HG03025 (cell line): Measurements from ENCODE around the gene WWP2.
"Not testable (repeated sequence)": the region's sequence is repeated elsewhere in the genome, so short reads cannot be mapped to it uniquely, and the experiment has no call there.

Source experiments
- ATAC-seq: cut with Tn5 transposase; IDR thresholded peaks from one replicate; pipeline ENCODE4 v1.9.1; 2021; ENCODE audit warnings: mild to moderate bottlenecking, moderate library complexity; ENCODE audit not compliant: unreplicated experiment, low FRiP score

The WWP2 gene

GRCh38 chr16:69852815-69853214 is 90.7 kb downstream of the WWP2 start:
- no peak for ATAC-seq

GRCh38 chr16:69853481-69853880 is 91.3 kb downstream of the WWP2 start:
- no peak for ATAC-seq

- ATAC-seq, result not testable (repeated sequence)
These were observed 92.6 kb downstream of the WWP2 start for GRCh38 chr16:69854776-69855175.

- ATAC-seq, result no peak
These were observed 93.5 kb downstream of the WWP2 start for GRCh38 chr16:69855592-69855991.

GRCh38 chr16:69858191-69859104 is 96.3 kb downstream of the WWP2 start:
- ATAC-seq, result no peak

- no peak for ATAC-seq
These were observed 97.2 kb downstream of the WWP2 start for GRCh38 chr16:69859105-69859989.

- no peak for ATAC-seq
These were observed 98.4 kb downstream of the WWP2 start for GRCh38 chr16:69860233-69861231.

- ATAC-seq, result no peak
These were observed 99.3 kb downstream of the WWP2 start for GRCh38 chr16:69861292-69862030.

- ATAC-seq, result no peak
These were observed 101.5 kb downstream of the WWP2 start for GRCh38 chr16:69863401-69864281.

GRCh38 chr16:69865701-69866100 is 103.6 kb downstream of the WWP2 start:
- no peak for ATAC-seq

GRCh38 chr16:69867784-69868560 is 105.8 kb downstream of the WWP2 start:
- ATAC-seq, result no peak

- ATAC-seq, result no peak
These were observed 108.6 kb downstream of the WWP2 start for GRCh38 chr16:69870761-69871160.

GRCh38 chr16:69871708-69872107 is 109.6 kb downstream of the WWP2 start:
- no peak for ATAC-seq

GRCh38 chr16:69872888-69873287 is 110.8 kb downstream of the WWP2 start:
- ATAC-seq, result no peak

- no peak for ATAC-seq
These were observed 111.7 kb downstream of the WWP2 start for GRCh38 chr16:69873783-69874182.

- ATAC-seq, result no peak
These were observed 112.1 kb downstream of the WWP2 start for GRCh38 chr16:69874271-69874670.

GRCh38 chr16:69880640-69881133 is 118.6 kb downstream of the WWP2 start:
- ATAC-seq, result no peak

GRCh38 chr16:69881141-69881540 is 119.0 kb downstream of the WWP2 start:
- ATAC-seq, result no peak
